Astrocyte of the spinal cord (primary cell): ENCODE results near the gene POMT1.
"Not testable (repeated sequence)": the region's sequence is repeated elsewhere in the genome, so short reads cannot be mapped to it uniquely, and the experiment has no call there.

Experiments used
- DNase-seq: peaks from one replicate; pipeline ENCODE4 v3.0.0; 2011; ENCODE audit warnings: low read depth, low spot score
- H3K4me3 ChIP-seq: 2 replicates; pipeline ENCODE4 v1.5.1; 2011; ENCODE audit warnings: low read depth, mild to moderate bottlenecking, low read length, moderate library complexity
- in situ Hi-C: cut with HindIII; loops from 2 replicates; pipeline ENCODE4 v1.10.0; 2017; ENCODE audit warnings: low sequenced_read_pairs
- TF ChIP-seq, protein P1 (sequence below): IDR thresholded peaks from 2 replicates; pipeline ENCODE4 v1.5.1; 2012; ENCODE audit warnings: low read depth, mild to moderate bottlenecking, low read length, inconsistent platforms

The POMT1 gene

DNA sequence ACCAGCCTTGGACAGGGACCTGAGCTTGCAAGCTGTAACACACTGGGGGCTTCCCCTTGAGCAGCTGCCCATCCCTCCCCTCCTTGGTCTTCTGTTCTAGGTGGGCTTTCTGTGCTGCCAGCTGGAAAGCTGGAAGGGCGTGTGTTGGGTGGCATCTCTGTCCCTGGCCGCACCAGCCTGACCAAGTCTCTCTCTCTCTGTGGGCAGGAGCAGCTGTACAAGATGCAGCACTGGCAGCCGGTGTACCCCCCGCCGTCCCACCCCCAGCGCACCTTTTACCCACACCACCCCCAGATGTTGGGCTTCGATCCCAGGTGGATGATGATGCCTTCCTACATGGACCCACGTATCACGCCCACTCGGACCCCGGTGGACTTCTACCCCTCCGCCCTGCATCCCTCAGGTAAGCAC is 32.1 kb upstream of the POMT1 start:
- no peak overlapping the region for H3K4me3 ChIP-seq
- in situ Hi-C loops = no loop called here
- TF ChIP-seq, protein P1, sequence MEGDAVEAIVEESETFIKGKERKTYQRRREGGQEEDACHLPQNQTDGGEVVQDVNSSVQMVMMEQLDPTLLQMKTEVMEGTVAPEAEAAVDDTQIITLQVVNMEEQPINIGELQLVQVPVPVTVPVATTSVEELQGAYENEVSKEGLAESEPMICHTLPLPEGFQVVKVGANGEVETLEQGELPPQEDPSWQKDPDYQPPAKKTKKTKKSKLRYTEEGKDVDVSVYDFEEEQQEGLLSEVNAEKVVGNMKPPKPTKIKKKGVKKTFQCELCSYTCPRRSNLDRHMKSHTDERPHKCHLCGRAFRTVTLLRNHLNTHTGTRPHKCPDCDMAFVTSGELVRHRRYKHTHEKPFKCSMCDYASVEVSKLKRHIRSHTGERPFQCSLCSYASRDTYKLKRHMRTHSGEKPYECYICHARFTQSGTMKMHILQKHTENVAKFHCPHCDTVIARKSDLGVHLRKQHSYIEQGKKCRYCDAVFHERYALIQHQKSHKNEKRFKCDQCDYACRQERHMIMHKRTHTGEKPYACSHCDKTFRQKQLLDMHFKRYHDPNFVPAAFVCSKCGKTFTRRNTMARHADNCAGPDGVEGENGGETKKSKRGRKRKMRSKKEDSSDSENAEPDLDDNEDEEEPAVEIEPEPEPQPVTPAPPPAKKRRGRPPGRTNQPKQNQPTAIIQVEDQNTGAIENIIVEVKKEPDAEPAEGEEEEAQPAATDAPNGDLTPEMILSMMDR = no peak
- DNase-seq = no peak

DNA sequence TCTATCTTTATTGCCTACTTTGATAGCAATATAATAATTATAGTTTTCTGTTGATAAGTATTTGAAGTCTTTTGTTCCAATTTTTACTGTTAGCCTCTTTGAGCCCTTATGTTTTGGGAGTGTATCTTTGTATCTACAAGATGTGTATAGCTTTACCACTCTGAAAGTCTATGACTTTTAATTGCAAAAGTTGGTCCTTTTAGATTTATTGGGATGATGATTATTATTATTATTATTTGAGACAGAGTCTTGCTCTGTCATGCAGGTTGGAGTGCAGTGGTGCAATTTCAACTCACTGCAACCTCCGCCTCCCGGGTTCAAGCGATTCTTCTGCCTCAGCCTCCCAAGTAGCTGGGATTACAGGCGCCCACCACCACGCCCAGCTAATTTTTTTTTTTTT is 30.6 kb upstream of the POMT1 start:
- DNase-seq, H3K4me3 ChIP-seq, in situ Hi-C loops: not testable (repeated sequence)

DNA sequence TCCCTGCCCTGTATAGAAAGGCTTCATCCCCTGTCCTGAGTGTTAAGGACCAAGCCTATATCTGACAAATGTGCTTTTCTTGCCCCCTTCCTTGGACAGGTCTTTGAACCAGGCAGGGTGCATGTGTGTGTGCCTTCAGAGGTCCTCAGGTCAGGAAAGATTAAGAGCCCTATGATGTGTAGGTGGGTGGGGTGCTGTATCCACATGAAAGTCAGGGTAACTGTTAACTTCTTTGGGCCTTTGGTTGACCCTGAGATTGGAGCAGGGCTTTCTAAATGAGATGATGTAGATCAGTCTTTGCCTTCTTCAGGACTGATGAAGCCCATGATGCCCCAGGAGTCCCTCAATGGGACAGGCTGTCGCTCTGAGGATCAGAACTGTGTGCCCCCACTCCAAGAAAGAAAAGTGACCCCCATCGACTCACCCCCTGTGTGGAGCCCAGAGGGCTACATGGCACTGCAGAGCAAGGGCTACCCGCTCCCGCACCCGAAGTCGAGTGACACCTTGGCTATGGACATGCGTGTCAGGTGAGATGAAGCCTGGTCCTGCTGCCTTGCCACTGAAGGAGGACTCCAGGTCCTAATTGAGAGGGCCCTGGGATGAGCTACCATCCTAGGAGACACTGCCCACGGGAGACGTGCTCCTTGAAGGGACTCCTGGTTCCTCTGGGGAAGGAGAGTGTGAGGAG is 29.4 kb upstream of the POMT1 start:
- in situ Hi-C loops = no loop called here
- no peak for DNase-seq
- no peak overlapping the region for H3K4me3 ChIP-seq
- TF ChIP-seq, protein P1 = no peak

DNA sequence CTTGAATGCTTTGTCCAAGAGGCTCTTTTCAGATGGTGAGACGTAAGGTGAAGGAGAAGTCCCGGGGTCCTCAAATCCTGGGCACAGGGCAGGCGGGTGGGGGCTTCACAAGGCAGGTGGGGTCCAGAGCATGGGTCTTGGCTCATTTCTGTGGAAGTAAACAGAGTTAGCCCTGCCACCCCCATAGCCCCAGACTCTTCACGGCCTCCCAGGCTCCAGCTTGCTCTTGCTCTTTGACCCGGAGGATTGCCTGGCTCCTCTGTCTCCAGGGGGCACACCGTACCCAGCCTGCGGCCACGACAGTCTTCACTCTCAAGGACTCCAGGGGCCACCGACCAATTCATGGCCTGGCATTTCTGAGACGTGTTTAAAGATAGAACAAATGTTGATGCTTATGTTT is 28.8 kb upstream of the POMT1 start:
- in situ Hi-C loops = no loop called here
- TF ChIP-seq, protein P1 = no peak
- no peak overlapping the region for H3K4me3 ChIP-seq
- DNase-seq = no peak

DNA sequence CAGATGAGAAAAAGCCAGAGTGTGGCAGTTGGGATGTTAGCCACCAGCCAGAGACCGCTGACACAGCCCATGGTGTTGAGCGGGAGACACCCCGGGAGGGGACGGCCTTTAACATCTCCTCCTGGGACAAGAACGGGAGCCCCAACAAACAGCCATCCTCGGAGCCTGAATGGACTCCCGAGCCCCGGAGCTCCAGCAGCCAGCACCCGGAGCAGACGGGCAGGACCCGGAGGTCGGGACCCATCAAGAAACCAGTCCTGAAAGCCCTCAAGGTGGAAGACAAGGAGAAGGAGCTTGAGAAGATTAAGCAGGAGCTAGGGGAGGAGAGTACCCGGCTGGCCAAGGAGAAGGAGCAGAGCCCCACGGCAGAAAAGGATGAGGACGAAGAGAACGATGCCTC is 28.0 kb upstream of the POMT1 start:
- no peak overlapping the region for H3K4me3 ChIP-seq
- in situ Hi-C loops = no loop called here
- no peak for DNase-seq
- TF ChIP-seq, protein P1 = no peak

DNA sequence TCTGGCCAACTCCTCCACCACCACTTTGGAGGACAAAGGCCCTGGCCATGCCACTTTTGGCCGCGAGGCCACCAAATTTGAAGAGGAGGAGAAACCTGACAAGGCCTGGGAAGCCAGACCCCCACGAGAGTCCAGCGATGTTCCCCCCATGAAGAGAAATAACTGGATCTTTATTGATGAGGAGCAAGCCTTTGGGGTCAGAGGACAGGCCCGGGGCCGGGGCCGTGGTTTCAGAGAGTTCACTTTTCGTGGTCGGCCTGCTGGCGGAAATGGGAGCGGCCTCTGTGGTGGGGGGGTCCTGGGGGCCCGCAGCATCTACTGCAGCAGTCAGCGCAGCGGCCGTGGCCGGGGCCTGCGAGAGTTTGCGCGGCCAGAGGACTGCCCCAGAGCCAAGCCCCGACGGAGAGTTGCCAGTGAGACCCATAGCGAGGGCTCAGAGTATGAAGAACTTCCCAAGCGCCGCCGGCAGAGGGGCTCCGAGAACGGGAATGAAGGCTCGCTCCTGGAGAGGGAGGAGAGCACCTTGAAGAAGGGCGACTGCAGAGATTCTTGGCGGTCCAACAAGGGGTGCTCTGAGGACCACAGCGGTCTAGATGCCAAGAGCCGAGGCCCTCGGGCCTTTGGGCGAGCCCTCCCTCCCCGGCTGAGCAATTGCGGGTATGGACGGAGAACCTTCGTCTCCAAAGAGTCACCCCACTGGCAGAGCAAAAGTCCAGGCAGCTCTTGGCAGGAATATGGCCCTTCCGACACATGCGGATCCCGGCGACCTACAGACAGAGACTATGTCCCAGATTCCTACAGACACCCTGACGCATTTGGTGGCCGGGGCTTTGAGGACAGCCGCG is 27.4 kb upstream of the POMT1 start:
- TF ChIP-seq, protein P1 = no peak
- no peak for DNase-seq
- no peak overlapping the region for H3K4me3 ChIP-seq
- in situ Hi-C loops = no loop called here
